Measurements from ENCODE around the gene RENBP.
A peak's percentile ranks its signal among the peaks of the same experiment; 100 is the strongest.

The RENBP gene

DNA sequence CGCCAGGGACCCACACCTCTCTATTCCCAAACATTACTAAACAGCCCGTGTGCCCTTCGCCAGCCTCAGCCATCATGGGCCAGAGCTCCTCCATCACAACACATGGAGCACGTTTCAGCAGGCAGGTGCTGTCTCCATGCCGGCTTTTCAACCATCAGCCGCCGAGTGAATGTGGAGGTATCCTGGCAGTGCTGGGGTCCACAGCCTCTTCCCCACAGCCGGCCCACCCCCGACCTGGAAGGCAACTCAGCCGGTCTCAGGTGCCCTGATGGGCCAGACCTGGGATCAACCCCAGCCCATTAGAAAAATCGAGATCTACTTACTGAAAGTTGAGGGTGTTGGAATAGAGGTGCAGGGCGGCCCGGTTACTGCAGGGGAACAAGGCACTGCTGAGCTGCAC, 12.7 kb downstream of the RENBP start:
- DNase-seq, result no peak

DNA sequence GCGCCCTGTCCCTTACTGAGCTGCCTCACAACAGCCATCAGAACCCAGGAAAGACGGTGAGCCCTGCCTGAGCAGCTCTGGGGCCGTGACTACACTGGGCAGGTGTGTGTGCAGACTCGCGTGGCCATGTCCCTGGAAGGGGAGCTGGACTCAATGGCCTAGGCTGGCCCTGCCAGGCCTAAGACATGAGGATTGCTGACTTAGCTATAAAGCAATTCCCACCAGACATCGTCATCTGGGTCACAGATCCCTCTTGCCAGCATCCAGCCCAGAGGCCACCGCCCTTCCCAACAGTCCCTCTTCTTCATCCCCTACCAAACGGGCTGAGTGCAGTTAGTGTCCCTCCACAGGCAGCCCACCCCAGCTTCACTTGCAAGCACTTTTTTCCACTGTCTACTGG, 13.3 kb downstream of the RENBP start:
- no peak for DNase-seq

DNA sequence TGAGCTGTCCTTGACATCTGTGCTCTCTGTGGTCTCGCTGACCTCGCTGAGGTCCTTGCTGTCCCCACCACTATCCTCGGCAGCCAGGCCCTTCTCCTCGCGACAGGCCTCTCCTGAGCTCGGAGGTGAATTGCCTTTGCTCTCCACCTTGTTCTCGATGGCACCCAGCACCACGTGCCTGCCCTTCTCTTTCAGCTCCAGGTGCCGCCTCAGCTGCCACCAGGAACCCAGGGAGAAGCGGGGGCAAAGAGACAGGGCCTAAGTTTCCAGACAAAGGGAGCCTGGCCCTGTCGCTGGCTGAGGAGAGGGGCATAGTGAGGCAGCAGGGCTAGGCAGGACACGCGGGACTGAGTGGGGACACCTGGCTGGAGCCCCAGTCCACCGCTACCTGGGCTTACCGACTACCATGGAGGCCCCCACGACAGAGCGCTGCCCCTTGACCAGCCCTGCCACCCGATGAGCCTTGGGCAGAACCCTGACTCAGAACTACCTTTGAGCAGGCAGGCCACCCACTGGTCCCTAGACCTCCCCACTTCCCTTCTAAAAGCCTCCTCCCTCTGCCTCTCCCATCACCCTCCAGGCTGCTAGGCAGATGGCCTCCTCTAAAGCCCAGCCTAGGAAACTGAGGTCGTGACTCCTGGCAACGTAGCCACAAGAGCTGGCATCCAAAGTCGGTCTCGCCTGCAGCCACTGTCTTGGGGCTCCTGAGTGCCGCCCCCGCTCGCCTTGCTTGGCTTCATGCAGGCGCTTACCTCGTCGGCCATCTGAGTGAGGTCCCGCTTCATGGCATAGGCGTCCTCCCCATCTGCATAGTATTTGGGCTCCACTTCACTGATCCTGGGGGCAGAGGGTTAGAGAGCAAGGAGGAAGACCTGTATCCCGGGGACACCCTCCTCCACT, 14.2 kb downstream of the RENBP start:
- DNase-seq, result no peak

GRCh38 chrX:153929576-153929975, 14.9 kb downstream of the RENBP start:
- no peak for DNase-seq

DNA sequence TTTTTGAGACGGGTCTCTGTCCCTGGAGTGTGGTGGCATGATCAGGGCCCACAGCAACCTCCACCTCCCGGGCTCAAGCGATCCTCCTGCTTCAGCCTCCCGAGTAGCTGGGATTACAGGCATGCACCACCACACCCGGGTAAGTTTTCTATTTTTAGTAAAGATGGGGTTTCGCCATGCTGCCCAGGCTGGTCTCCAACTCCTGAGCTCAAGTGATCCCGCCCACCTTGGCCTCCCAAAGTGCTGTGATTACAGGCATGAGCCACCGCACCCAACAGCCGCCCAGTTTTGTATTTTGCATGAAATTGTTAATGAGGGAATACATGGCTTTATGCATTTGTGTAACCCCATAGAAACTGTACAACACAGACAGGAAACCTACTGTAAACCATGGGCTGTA, 15.6 kb downstream of the RENBP start:
- DNase-seq, result no peak

GRCh38 chrX:153927922-153928760, 16.3 kb downstream of the RENBP start:
- peak; percentile 94 for DNase-seq

DNA sequence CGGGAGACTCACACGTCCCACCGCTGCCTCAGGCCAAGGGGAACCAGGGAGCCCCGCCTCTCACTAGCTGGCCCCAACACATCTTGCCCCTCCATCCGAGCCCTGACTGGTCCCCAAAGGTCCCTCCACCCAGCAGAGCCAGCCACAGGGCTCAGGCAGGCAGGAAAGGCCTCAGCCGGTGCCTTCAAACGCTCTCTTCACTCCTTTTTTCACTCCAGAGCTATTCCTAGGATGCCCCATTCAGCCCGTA, 16.8 kb downstream of the RENBP start:
- no peak for DNase-seq

DNA sequence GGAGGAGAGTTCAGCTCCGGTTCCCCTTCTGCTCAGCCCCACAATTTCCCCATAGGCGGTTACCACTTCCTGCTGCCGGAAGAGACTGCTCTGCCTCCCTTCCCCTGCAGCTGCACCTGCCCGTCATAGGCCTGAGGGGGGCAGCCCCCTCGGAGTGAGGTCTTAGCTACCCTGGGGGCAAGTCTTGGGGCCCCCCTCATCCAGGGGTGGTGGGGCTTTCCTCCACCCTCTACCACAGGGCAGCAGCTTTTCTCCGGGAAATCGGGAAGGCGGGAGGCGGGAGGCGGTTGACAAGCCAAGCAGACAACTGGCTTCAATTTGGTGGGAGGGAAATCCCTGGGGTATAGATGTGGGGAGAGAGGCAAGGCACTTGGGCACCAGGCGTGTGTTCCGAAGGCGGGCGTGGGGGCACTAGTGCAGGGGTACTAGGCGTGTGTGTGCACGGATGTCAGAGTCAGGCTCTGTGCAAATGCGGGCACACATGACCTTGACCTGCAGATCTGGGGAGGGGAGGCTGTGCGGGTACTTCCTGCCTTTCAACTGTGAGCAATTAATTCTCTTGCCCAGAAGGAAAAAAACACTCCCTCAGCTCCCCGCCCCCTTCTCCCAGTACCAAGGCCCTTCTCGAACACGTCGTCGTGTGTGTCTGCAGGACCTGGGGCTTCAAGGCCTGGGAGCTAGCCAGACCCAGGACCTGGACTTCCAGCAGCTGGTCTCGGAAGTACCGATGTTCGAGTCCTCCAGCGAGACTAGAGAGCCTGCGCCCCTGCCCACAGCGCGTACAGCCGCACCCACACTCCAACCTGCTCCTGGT, 17.4 kb downstream of the RENBP start:
- peak; percentile 16 for DNase-seq

DNA sequence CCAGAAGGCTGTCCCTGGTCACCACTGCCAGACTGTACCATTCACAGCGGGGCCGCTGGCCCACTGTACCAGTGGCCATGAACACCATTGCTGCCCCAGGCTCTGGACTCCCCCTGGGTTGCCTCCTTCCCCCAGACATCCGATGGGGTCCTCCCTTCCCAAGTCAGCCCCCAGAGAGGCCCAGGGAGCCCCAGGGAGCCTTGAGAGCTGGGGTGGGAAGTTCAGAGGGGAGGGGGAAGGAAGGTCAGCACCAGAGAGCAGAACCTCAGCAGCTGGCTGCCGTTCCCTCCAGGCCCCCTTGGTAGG, 17.9 kb downstream of the RENBP start:
- DNase-seq, result no peak

DNA sequence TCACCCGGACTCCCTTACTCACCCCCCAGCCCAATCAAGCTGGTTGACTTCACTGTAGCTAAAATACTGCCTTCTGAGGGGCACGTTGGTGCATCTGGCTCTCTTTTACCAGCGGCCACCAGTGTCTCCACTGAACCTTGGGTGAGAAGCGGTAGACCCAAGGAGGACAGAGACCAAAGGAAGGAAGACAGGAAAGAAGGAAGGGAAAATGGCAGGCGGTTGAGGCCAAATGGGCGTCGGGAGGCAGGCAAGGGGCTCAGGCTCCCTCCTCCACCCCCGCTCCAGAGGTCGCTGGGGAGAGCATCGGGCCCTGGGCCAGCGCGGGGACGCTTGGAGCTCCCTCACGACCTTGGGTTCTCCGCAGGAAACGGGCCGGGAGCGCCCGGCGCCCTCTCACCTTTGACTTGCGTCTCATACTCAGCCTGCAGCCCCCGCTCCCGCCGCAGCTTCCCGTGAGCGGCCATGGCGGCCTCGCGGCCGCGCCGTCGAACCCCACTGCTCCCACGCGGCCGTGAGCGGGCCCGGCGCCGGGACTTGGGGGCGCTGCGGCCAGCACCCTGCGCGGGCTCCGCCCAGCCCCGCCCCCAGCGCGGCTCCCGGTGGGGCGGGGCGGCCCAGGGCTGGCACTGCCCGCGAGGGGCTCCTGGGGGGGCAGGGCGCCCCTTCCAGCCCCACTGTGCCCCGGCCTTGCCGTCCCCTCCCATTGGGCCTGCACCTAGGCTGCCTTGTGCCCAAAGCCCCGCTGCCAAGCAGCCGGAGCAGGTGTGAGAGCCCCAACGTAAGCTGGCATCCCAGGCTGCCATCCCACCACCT, 18.5 kb downstream of the RENBP start, which contains the start of gene ARHGAP4:
Gene ARHGAP4 (minus strand): TSS at position 526 of the 813 bp plus-strand sequence. CDS start 62 bp downstream, at position 464.
- no peak for DNase-seq

DNA sequence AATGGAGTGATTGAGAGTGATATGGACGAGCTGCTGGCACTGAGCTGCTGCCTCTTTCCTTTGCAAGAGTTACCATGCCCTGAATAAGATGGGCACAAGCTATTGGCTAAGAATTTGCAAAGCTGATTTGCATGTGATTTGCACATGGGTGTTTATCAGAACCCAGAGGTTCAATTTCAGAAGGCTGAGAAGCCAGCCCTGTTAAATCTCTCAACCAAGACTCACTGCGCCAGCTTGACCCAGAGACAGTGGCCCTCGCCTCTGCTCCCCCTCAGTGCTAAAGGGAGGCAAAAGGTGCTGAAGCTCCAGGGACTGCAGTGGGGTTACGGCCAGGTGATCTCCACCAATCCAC, 19.1 kb downstream of the RENBP start:
- no peak for DNase-seq

- DNase-seq, result no peak
Observed at GRCh38 chrX:153924149-153924861, 20.1 kb downstream of the RENBP start.

- DNase-seq, result peak; percentile 26
Observed at GRCh38 chrX:153922932-153923857, 21.2 kb downstream of the RENBP start.

DNA sequence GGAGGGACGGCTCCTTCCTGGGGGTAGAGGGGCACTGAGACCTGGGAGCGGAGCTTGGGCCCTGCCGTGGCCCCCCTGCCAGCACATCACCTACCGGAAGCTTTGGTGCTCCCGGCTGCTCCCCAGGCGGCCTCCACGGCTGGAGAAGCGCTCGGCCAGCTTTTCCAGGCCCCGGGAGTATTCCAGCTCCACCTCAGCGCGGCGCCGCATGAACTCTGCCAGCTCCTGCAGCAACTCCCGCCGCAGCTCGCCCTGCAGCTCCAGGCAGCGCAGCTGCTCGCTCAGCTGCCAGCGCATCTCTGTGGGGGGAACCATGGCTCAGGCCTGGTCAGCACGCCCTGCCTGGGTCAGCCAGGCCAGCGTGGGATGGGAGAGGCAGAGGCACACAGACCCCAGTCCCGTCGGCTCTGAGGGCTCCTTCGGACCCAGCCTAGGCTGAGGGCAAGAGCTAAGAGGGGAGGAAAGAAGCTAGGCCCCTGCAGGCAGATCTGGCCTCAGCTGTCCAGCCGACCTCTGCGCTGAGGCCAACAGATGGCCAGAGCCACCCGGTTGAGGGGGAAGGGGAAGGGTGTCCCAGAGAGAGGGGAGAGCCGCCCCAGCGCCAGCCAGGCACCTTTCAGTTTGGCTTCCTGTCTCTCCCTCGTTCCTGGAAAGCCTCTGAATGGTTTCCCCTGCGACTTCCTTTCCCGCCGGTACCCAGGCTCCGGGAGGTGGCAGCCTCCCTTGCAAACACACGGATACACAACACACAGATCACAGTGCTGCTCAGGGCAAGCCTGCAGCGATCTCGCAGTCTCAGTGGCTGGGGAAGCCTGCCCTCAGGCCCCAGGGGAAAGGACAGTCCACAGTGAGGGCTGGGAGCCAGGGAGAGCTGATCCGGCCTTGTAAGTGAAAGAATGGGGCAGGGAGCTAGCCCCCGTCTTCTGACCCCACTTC, 22.7 kb downstream of the RENBP start:
- DNase-seq, result no peak

DNA sequence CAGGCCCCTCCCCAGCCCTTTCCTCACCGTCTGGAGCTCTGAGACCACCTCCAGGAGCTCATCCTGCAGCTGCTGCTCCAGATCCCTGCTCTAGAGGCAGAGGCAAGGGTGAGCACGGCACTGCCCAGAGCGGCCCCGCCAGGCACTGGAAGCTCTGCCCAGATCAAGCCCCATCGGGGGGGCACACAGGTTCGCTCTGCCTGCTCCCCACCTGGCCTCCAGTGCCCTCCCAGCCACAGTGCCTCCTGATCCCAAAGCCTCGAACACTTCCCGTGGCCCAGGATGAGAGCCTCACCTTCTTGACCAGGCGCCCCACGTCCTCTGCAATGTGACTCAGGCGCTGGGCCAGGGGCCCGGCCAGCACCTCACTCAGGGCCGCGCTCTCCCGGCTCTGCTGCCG, 23.4 kb downstream of the RENBP start:
- no peak for DNase-seq

DNA sequence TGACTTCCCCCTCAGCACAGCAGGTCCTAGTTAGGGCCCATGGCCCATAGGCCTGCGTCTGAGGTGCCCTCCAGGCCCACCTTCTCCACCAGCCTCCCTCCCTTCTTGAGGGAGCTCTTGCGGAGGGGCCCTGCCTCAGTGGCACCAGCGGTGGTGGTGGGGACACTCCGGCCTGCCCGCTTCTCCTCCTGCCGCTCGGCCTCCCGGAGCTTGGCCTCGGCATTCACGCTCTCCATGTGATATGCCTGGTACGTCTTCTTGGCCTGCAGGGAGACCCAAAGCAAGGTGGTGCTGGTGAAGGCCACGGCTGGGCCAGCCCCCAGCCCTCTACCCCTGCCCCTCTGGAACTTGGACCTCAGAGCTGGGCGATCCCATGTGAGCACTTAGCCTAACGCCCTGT, 23.9 kb downstream of the RENBP start:
- DNase-seq, result no peak

GRCh38 chrX:153919281-153919680, 25.2 kb downstream of the RENBP start:
- DNase-seq, result no peak

GRCh38 chrX:153917869-153918268, 26.6 kb downstream of the RENBP start:
- no peak for DNase-seq

- no peak for DNase-seq
Observed at GRCh38 chrX:153913701-153914100, 30.7 kb downstream of the RENBP start.

- no peak for DNase-seq
Observed at GRCh38 chrX:153913211-153913610, 31.2 kb downstream of the RENBP start.
